Measurements from ENCODE around the gene SYT2.

GRCh38 chr1:202701200-202701599, 9.1 kb downstream of the SYT2 start:
- TF ChIP-seq CTCF (conservative IDR thresholded peaks at IDR 0.05 in 1 of 2, IDR thresholded peaks at IDR 0.05 in 1 of 2; ENCODE audit: low read depth in 1 of 2, low read length in 2 of 2) (no peak), EZH2 (IDR thresholded peaks at IDR 0.05; ENCODE audit: low read length, missing control alignments) (no peak)
